Activated naive CD4-positive, alpha-beta T cell treated with anti-CD3 and anti-CD28 coated beads, Interleukin-2, amount 50 U/mL, for 72 hours (primary cell): ENCODE measurements around the gene IL22. TPM values are rescaled to one million over a fixed set of nuclear protein-coding genes. Genes with fewer than 3 reads are reported as not detected.

Experiments used
- ATAC-seq, 2 donors: fragments of 150-1000 bp; cut with Tn5 transposase; 2 replicates each; pipeline ENCODE4 v1.10.0; 2021; ENCODE audit warnings: mild to moderate bottlenecking in 2 of 2, moderate library complexity in 2 of 2
- DNase-seq, 2 donors: peaks; one replicate each; pipeline ENCODE4 v3.0.0; 2021 to 2022; ENCODE audit warnings: low spot score in 2 of 2
- H3K27ac Mint-ChIP-seq, 2 donors: one replicate each; pipeline ENCODE4 v1.8.0; 2022; ENCODE audit warnings: mild to moderate bottlenecking in 2 of 2, mixed read lengths in 2 of 2
- H3K36me3 Mint-ChIP-seq, 2 donors: one replicate each; pipeline ENCODE4 v1.8.0; 2022; ENCODE audit warnings: mixed read lengths in 2 of 2
- H3K9me3 Mint-ChIP-seq, 2 donors: one replicate each; pipeline ENCODE4 v1.8.0; 2022; ENCODE audit warnings: mixed read lengths in 2 of 2
- total RNA-seq, 2 donors: library from RNA; stranded (reverse); gene quantifications; one replicate each; pipeline ENCODE4 v1.2.3, GENCODE V29; 2022

IL22 gene
- total RNA-seq = 1 to 10 TPM in 1 of 2 donors, not detected in 1; 8.4 TPM

GRCh38 chr12:68253504-68253903 lies at the start of gene IL22:
Gene IL22 (minus strand): TSS chr12:68253604. CDS start chr12:68253448, 156 bp downstream.
- no peaks in the 10 kb centered on the region for H3K9me3 Mint-ChIP-seq
- ATAC-seq = no peak

GRCh38 chr12:68297929-68298328 lies 44.5 kb upstream of the IL22 start:
- Mint-ChIP-seq H3K36me3 (peaks cover 42 to 48% of the 10 kb centered on the region in 2 donors), H3K27ac (no peak overlapping the region), H3K9me3 (peaks cover 0 to 12% of the 10 kb centered on the region in 2 donors)
- ATAC-seq (no peak), DNase-seq (no peak)

More at GRCh38 chr12:68253504-68253903, at the start of gene IL22:
- Mint-ChIP-seq H3K36me3 (peaks cover 0 to 5% of the 10 kb centered on the region in 2 donors), H3K27ac (no peak within 1 kb of the TSS)
- DNase-seq = no peak

- peaks cover 0 to 3% of the 10 kb centered on the region in 2 donors for H3K9me3 Mint-ChIP-seq
- no peak for DNase-seq
- H3K36me3 Mint-ChIP-seq = peaks cover 13 to 22% of the 10 kb centered on the region in 2 donors
- ATAC-seq = no peak
- no peak overlapping the region for H3K27ac Mint-ChIP-seq
Measured at GRCh38 chr12:68294251-68294650, 40.8 kb upstream of the IL22 start.

- ATAC-seq (peak in 1 of 2 donors; percentile 18), DNase-seq (no peak)
- Mint-ChIP-seq H3K9me3 (no peaks in the 10 kb centered on the region), H3K36me3 (peaks cover 8 to 22% of the 10 kb centered on the region in 2 donors), H3K27ac (no peak overlapping the region)
Measured at GRCh38 chr12:68293347-68293746, 39.9 kb upstream of the IL22 start.

- H3K27ac Mint-ChIP-seq = peak overlapping the region in 1 of 2 donors; percentile 91
Measured at GRCh38 chr12:68292151-68292943, 38.9 kb upstream of the IL22 start.

GRCh38 chr12:68291396-68292036 lies 38.1 kb upstream of the IL22 start:
- H3K9me3 Mint-ChIP-seq = no peaks in the 10 kb centered on the region
- H3K36me3 Mint-ChIP-seq = peaks cover 4 to 36% of the 10 kb centered on the region in 2 donors
- peak overlapping the region in 1 of 2 donors; percentile 77 for H3K27ac Mint-ChIP-seq
- no peak for DNase-seq
- ATAC-seq = peak; percentile 41 to 70

More at GRCh38 chr12:68292151-68292943, 38.9 kb upstream of the IL22 start:
- Mint-ChIP-seq H3K36me3 (peaks cover 4 to 29% of the 10 kb centered on the region in 2 donors), H3K9me3 (no peaks in the 10 kb centered on the region)
- ATAC-seq (peak; percentile 55 to 68), DNase-seq (no peak)

- H3K27ac Mint-ChIP-seq = peak overlapping the region in 1 of 2 donors; percentile 91
- peak; percentile 88 to 89 for ATAC-seq
- peak in 1 of 2 donors; percentile 48 for DNase-seq
- H3K9me3 Mint-ChIP-seq = no peaks in the 10 kb centered on the region
- peaks cover 4 to 36% of the 10 kb centered on the region in 2 donors for H3K36me3 Mint-ChIP-seq
Measured at GRCh38 chr12:68290126-68290525, 36.7 kb upstream of the IL22 start.

GRCh38 chr12:68287106-68287505 lies 33.7 kb upstream of the IL22 start:
- Mint-ChIP-seq H3K9me3 (no peaks in the 10 kb centered on the region), H3K36me3 (peaks cover 4 to 30% of the 10 kb centered on the region in 2 donors), H3K27ac (no peak overlapping the region)
- ATAC-seq (no peak), DNase-seq (no peak)

GRCh38 chr12:68286396-68286795 lies 33.0 kb upstream of the IL22 start:
- peaks cover 4 to 28% of the 10 kb centered on the region in 2 donors for H3K36me3 Mint-ChIP-seq
- H3K9me3 Mint-ChIP-seq = no peaks in the 10 kb centered on the region
- no peak overlapping the region for H3K27ac Mint-ChIP-seq
- no peak for ATAC-seq
- no peak for DNase-seq

GRCh38 chr12:68285541-68285940 lies 32.1 kb upstream of the IL22 start:
- no peak for DNase-seq
- Mint-ChIP-seq H3K9me3 (no peaks in the 10 kb centered on the region), H3K36me3 (peaks cover 4 to 25% of the 10 kb centered on the region in 2 donors)

GRCh38 chr12:68281322-68282077 lies 28.1 kb upstream of the IL22 start:
- Mint-ChIP-seq H3K9me3 (no peaks in the 10 kb centered on the region), H3K36me3 (peaks cover 0 to 6% of the 10 kb centered on the region in 2 donors), H3K27ac (peak overlapping the region in 1 of 2 donors; percentile 92)
- ATAC-seq (peak in 1 of 2 donors; percentile 64), DNase-seq (no peak)

More at GRCh38 chr12:68285541-68285940, 32.1 kb upstream of the IL22 start:
- ATAC-seq = no peak
- H3K27ac Mint-ChIP-seq = no peak overlapping the region

- Mint-ChIP-seq H3K27ac (peak overlapping the region in 1 of 2 donors; percentile 92), H3K9me3 (no peaks in the 10 kb centered on the region)
Measured at GRCh38 chr12:68280240-68280639, 26.8 kb upstream of the IL22 start.

GRCh38 chr12:68279227-68280054 lies 26.0 kb upstream of the IL22 start:
- Mint-ChIP-seq H3K36me3 (peaks cover 0 to 6% of the 10 kb centered on the region in 2 donors), H3K9me3 (no peaks in the 10 kb centered on the region), H3K27ac (peak overlapping the region in 1 of 2 donors; percentile 94)
- no peak for DNase-seq
- peak in 1 of 2 donors; percentile 34 for ATAC-seq

More at GRCh38 chr12:68280240-68280639, 26.8 kb upstream of the IL22 start:
- ATAC-seq (no peak), DNase-seq (no peak)
- peaks cover 0 to 6% of the 10 kb centered on the region in 2 donors for H3K36me3 Mint-ChIP-seq

- H3K9me3 Mint-ChIP-seq = no peaks in the 10 kb centered on the region
- DNase-seq (no peak), ATAC-seq (peak in 1 of 2 donors; percentile 37)
- H3K36me3 Mint-ChIP-seq = no peaks in the 10 kb centered on the region
- H3K27ac Mint-ChIP-seq = peak overlapping the region in 1 of 2 donors; percentile 55
Measured at GRCh38 chr12:68276402-68276930, 23.1 kb upstream of the IL22 start.

- no peaks in the 10 kb centered on the region for H3K9me3 Mint-ChIP-seq
- no peak for ATAC-seq
- no peak for DNase-seq
- H3K27ac Mint-ChIP-seq = no peak overlapping the region
- H3K36me3 Mint-ChIP-seq = peaks cover 0 to 6% of the 10 kb centered on the region in 2 donors
Measured at GRCh38 chr12:68272732-68273131, 19.3 kb upstream of the IL22 start.
